Prostate gland (tissue), 2 donors: ENCODE results near the gene ZFR. TPM values are rescaled to one million over a fixed set of nuclear protein-coding genes. Genes with fewer than 3 reads are reported as not detected.
"Not testable (repeated sequence)": the region's sequence is repeated elsewhere in the genome, so short reads cannot be mapped to it uniquely, and the experiment has no call there.

ENCODE experiments used
- DNase-seq: peaks from one replicate; pipeline ENCODE4 v3.0.0-alpha.2; 2019; ENCODE audit warnings: low spot score
- H3K27ac ChIP-seq, 2 donors: fragments of 200-600 bp; sonication (generic); 2 replicates each; pipeline ENCODE4 v1.5.1; 2017 to 2019
- H3K27me3 ChIP-seq: fragments of 200-600 bp; sonication (generic); replicated peaks from 2 replicates; pipeline ENCODE4 v1.5.1; 2019; ENCODE audit not compliant: insufficient read depth
- H3K36me3 ChIP-seq, 2 donors: fragments of 200-600 bp; sonication (generic); 1 replicate in 1 of 2; 2 replicates in 1 of 2; pipeline versions ENCODE4 v1.5.1 to v1.8.1; 2017 to 2019
- H3K4me1 ChIP-seq: fragments of 200-600 bp; sonication (generic); replicated peaks from 2 replicates; pipeline ENCODE4 v1.5.1; 2019
- H3K4me3 ChIP-seq, 2 donors: fragments of 200-600 bp; sonication (generic); 2 replicates each; pipeline ENCODE4 v1.5.1; 2017 to 2019
- H3K9me3 ChIP-seq: fragments of 200-600 bp; sonication (generic); 2 replicates; pipeline ENCODE4 v1.5.1; 2017
- CTCF ChIP-seq, 4 experiments: fragments of 200-600 bp in 2 of 4; fragments of 450-650 bp in 2 of 4; sonication (generic) in 2 of 4; IDR thresholded peaks; 1 replicate in 3 of 4; 2 replicates in 1 of 4; pipeline ENCODE4 v1.5.1; 2016 to 2019; ENCODE audit warnings: antibody characterized with exemption in 4 of 4, mild to moderate bottlenecking in 2 of 4, moderate library complexity in 2 of 4
- POLR2A ChIP-seq: fragments of 450-650 bp; IDR thresholded peaks from one replicate; pipeline ENCODE4 v1.6.1; 2016; ENCODE audit warnings: antibody characterized with exemption, mild to moderate bottlenecking
- POLR2AphosphoS5 ChIP-seq: sonication (generic); formaldehyde crosslinking; IDR thresholded peaks from one replicate; pipeline ENCODE4 v1.6.1; 2017; ENCODE audit warnings: antibody characterized with exemption
- WGBS: methylation state at CpG from one replicate; pipeline ENCODE4 v1.1.5; 2018; 5-methylcytosine and 5-hydroxymethylcytosine counted together
- intact Hi-C: fragments of 100-400 bp; cut with DNase I; formaldehyde crosslinking; loops from one replicate; pipeline ENCODE4 v1.14.2; 2022
- total RNA-seq, 2 donors: library from RNA; depleted of rRNA; stranded (reverse); fragments of >200 nt; gene quantifications; one replicate each; pipeline ENCODE4 v1.1.0, GENCODE V29; 2016

Gene ZFR
- total RNA-seq, 2 donors from 2014 or later, result 69.0 to 73.7 TPM

- no peak overlapping the region for H3K4me3 ChIP-seq
- intact Hi-C loops, result no loop called here
- 97% methylated on average over 12 of the region's 12 CpGs for WGBS
- H3K9me3 ChIP-seq, result no peaks in the 10 kb centered on the region
- H3K36me3 ChIP-seq, result no peaks in the 10 kb centered on the region
- DNase-seq, result no peak
- TF ChIP-seq POLR2AphosphoS5 (no peak), CTCF (IDR thresholded peaks at IDR 0.05) (no peak), POLR2A (no peak)
- H3K27me3 ChIP-seq, result no peaks in the 10 kb centered on the region
- H3K27ac ChIP-seq, result no peak overlapping the region
- no peaks in the 10 kb centered on the region for H3K4me1 ChIP-seq
Observed at GRCh38 chr5:32322882-32323281, 121.7 kb downstream of the ZFR start.

GRCh38 chr5:32321787-32322186, 122.8 kb downstream of the ZFR start:
- H3K36me3 ChIP-seq, H3K27me3 ChIP-seq, H3K4me1 ChIP-seq, H3K9me3 ChIP-seq, intact Hi-C loops, DNase-seq, H3K27ac ChIP-seq, H3K4me3 ChIP-seq: not testable (repeated sequence)
- WGBS, result 88% methylated on average over 2 of the region's 2 CpGs

DNA sequence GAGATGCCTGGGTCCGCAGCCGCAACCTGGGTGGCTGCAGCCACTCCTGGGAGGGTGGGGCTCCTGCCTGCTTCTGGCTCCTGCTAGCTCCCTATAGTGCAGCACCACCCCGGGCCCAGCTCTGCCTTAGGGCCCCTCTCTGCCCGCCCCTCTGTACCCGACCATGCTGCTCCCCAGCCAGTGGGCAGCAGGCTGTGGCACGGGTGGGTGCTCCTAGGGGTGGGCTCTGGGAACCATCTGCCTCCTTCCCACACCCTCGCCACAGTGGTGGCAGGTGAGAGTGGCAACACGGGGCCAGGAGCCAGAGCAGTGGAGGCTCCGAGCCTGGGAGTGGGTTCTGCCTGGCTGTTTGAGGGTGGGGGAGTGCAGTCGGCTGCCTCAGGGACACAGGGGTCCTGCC, 124.0 kb downstream of the ZFR start:
- Histone ChIP-seq H3K27ac (no peak overlapping the region), H3K36me3 (no peaks in the 10 kb centered on the region), H3K4me3 (no peak overlapping the region), H3K4me1 (no peaks in the 10 kb centered on the region), H3K27me3 (no peaks in the 10 kb centered on the region), H3K9me3 (no peaks in the 10 kb centered on the region)
- 97% methylated on average over 6 of the region's 10 CpGs for WGBS
- no peak for TF ChIP-seq POLR2AphosphoS5
- TF ChIP-seq CTCF (IDR thresholded peaks at IDR 0.05), result no peak
- TF ChIP-seq POLR2A, result no peak
- intact Hi-C loops, result no loop called here
- no peak for DNase-seq

DNA sequence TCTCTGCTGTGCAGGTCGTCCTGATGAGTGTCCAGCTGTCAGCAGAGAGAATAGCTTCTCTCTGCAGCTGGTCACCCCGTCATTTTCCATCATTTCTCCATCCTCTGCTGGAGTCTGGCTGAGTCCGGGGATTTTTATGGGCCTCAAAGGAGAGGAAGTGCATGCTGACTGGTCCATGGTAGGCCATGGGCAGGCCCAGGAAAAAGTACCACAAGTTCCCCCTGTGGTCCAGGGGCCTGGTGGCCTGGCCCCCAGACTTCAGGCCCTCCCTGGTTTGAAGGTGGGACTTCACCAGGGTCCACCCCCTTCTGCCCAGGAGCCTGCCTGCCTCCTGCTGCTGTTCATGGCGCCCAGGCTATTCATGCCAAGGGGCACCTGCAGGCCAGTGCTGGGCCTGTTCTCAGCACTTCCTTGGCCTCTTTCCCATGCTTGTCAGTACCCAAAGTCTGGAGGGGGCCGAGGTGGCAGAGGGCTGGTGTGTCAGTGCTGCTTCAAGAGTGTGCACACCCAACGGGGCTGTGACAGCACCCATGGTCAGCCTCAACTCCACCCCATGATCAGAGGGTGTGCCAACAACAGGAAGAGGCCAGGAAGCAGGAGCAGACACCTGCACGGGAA, 124.5 kb downstream of the ZFR start:
- Histone ChIP-seq H3K27me3 (no peaks in the 10 kb centered on the region), H3K27ac (no peak overlapping the region), H3K4me3 (no peak overlapping the region), H3K4me1 (no peaks in the 10 kb centered on the region), H3K36me3 (no peaks in the 10 kb centered on the region), H3K9me3 (no peaks in the 10 kb centered on the region)
- intact Hi-C loops, result loop anchor here (10.0 kb wide), 1 partner anchor 225 kb away; no protein-coding TSS in a partner anchor
- no peak for TF ChIP-seq POLR2AphosphoS5
- no peak for TF ChIP-seq POLR2A
- TF ChIP-seq CTCF (IDR thresholded peaks at IDR 0.05), result no peak
- 68% methylated on average over 7 of the region's 7 CpGs for WGBS
- DNase-seq, result no peak

- H3K4me3 ChIP-seq, result no peak overlapping the region
- intact Hi-C loops, result loop anchor here (10.0 kb wide), 1 partner anchor 225 kb away; no protein-coding TSS in a partner anchor
- no peaks in the 10 kb centered on the region for H3K27me3 ChIP-seq
- H3K36me3 ChIP-seq, result no peaks in the 10 kb centered on the region
- H3K27ac ChIP-seq, result no peak overlapping the region
- no peaks in the 10 kb centered on the region for H3K9me3 ChIP-seq
- TF ChIP-seq POLR2A (no peak), CTCF (IDR thresholded peaks at IDR 0.05) (no peak), POLR2AphosphoS5 (no peak)
- H3K4me1 ChIP-seq, result no peaks in the 10 kb centered on the region
- 80% methylated on average over 7 of the region's 7 CpGs for WGBS
- DNase-seq, result no peak
Observed at GRCh38 chr5:32319392-32319791, 125.1 kb downstream of the ZFR start.
